Measurements from ENCODE around the gene MRS2. TPM values are rescaled to one million over a fixed set of nuclear protein-coding genes. Genes with fewer than 3 reads are reported as not detected.

The MRS2 gene
- polyA plus RNA-seq, 1 of the 3 experiments (the other 2 are of a cell fraction), result 9.4 TPM

DNA sequence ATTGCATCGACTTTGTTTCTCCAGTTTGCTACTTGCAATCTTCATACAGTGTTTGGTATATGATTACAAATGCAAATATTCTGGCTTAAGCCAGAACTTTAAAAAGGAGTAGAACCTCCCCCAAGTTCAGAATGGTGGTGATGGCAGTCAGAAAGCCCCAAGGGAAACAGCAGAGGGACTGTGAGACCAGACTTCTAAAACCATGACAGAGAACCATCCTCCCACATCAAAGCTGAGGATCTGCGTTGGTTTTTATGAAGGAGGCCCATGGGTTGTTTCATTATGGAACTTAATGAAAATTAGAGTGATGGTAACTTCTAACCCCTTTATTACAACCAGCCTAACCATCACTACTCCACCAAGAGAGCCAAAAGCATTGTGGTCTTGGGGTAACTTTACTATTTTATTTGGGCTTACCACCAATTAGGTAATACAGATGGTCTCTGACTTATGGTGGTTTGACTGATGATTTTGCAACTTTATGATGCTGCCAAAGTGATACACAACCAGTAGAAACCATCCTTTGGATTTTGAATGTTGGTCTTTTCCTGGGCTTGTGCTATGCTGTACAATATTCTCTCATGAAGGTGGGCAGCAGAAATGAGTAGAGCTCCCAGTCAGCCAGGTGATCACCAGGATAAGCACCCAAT, 10.9 kb upstream of the MRS2 start:
- no peaks in the 10 kb centered on the region for H3K79me2 ChIP-seq (ENCODE audit: insufficient read depth)

DNA sequence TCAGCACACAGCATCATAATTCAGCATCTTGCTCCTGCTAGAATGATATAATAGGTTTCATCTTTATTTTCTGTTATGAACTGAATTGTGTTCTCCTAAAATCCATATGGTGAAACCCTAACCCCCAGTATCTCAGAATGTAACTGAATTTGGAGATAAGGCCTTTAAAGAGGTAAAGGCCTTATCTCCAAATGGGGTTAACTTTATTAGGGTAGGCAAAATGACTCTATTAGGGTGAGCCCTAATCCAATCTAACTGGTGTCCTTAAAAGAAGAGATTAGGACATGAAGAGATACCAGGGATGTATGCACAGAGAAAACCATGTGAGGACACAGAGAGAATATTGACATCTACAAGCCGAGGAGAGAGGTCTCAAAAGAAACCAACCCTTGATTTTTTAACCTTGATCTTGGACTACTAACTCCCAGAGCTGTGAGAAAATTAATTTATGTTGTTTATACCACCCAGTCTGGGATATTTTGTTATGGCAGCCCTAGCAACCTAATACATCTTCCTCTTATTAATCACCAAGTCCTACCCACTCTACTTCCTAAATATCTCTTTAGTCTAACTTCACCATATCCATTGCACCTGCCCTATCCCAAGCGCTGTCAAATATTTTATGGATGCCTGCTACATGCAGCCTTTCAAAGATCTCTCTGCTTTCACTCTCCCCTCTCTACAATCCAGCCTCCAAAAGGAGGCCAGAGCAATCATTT, 8.5 kb upstream of the MRS2 start:
- Histone ChIP-seq H3K79me2 (ENCODE audit: insufficient read depth) (no peaks in the 10 kb centered on the region), H3K27ac (ENCODE audit: low read depth in 2 of 2, low read length in 1 of 2) (no peak overlapping the region), H2AFZ (ENCODE audit: low read depth) (no peak overlapping the region), H3K9ac (no peak overlapping the region), H3K27me3 (ENCODE audit: insufficient read depth) (no peaks in the 10 kb centered on the region), H3F3A (replicated peaks; ENCODE audit: insufficient read depth) (no peaks in the 10 kb centered on the region), H3K9me2 (no peaks in the 10 kb centered on the region), H3K4me1 (ENCODE audit: control insufficient read depth in 1 of 2, insufficient read depth in 2 of 2, low read depth in 1 of 2, low read length in 1 of 2) (no peaks in the 10 kb centered on the region), H3K4me3 (ENCODE audit: low read depth in 2 of 2, low read length in 1 of 2) (no peak overlapping the region), H3K4me2 (no peak overlapping the region), H4K20me1 (ENCODE audit: insufficient read depth) (no peaks in the 10 kb centered on the region), H3K36me3 (replicated peaks in 1 of 2; ENCODE audit: control insufficient read depth in 1 of 2, insufficient read depth in 2 of 2, low read length in 1 of 2) (no peaks in the 10 kb centered on the region), H3K9me3 (no peaks in the 10 kb centered on the region)
- POLR2A ChIA-PET, result no interaction called here
- CTCF ChIA-PET, result interaction anchor here (1.2 to 1.4 kb wide), 2 partner anchors 34 to 111 kb away, joined by 3 to 5 read pairs; no protein-coding TSS in a partner anchor
- DNase-seq, result peak; percentile 50
- 42% methylated on average over 2 of the region's 2 CpGs for WGBS (ENCODE audit: low lambda C conversion rate)
- TF ChIP-seq NRF1 (IDR thresholded peaks at IDR 0.05; ENCODE audit: low read depth, low read length) (no peak), FOSL2 (IDR thresholded peaks at IDR 0.05; ENCODE audit: borderline replicate concordance, low read depth) (no peak), GABPA (IDR thresholded peaks at IDR 0.05; ENCODE audit: low read depth) (no peak), POLR2AphosphoS5 (IDR thresholded peaks at IDR 0.05; ENCODE audit: low read depth, low read length) (no peak), GATA2 (CRISPR knock-in tag; IDR thresholded peaks at IDR 0.05) (peak; percentile 98), FOXJ3 (CRISPR knock-in tag; IDR thresholded peaks at IDR 0.05) (peak; percentile 69), ELF1 (IDR thresholded peaks at IDR 0.05) (no peak), FOXM1 (IDR thresholded peaks at IDR 0.05; ENCODE audit: low read depth) (no peak), RCOR1 (IDR thresholded peaks at IDR 0.05; ENCODE audit: low read length) (peak; percentile 98), EP300 (IDR thresholded peaks at IDR 0.05; ENCODE audit: borderline replicate concordance in 1 of 2, low read depth in 1 of 2, low read length in 1 of 2) (peak in 1 of 2 experiments; percentile 91; a peak in 2 of 4 replicates), EZH2phosphoT487 (IDR thresholded peaks at IDR 0.05; ENCODE audit: borderline replicate concordance, low read depth) (no peak), MXI1 (IDR thresholded peaks at IDR 0.05; ENCODE audit: low read depth, low read length) (peak; percentile 54; the same call in 1 of the 2 replicates)

More for the DNA sequence above, 10.9 kb upstream of the MRS2 start:
- Histone ChIP-seq H3K9ac (no peak overlapping the region), H2AFZ (ENCODE audit: low read depth) (no peak overlapping the region), H4K20me1 (ENCODE audit: insufficient read depth) (no peaks in the 10 kb centered on the region), H3K4me1 (ENCODE audit: control insufficient read depth in 1 of 2, insufficient read depth in 2 of 2, low read depth in 1 of 2, low read length in 1 of 2) (no peaks in the 10 kb centered on the region), H3K4me2 (no peak overlapping the region), H3K9me2 (no peaks in the 10 kb centered on the region), H3K36me3 (replicated peaks in 1 of 2; ENCODE audit: control insufficient read depth in 1 of 2, insufficient read depth in 2 of 2, low read length in 1 of 2) (no peaks in the 10 kb centered on the region), H3K4me3 (ENCODE audit: low read depth in 2 of 2, low read length in 1 of 2) (no peak overlapping the region), H3F3A (replicated peaks; ENCODE audit: insufficient read depth) (no peaks in the 10 kb centered on the region), H3K9me3 (no peaks in the 10 kb centered on the region), H3K27ac (ENCODE audit: low read depth in 2 of 2, low read length in 1 of 2) (no peak overlapping the region), H3K27me3 (ENCODE audit: insufficient read depth) (no peaks in the 10 kb centered on the region)
- ChIA-PET CTCF (interaction anchor here (0.6 to 3.0 kb wide), 6 partner anchors 11 to 110 kb away, joined by 3 to 20 read pairs (median 4); partner anchors contain the start of genes DCDC2 and MRS2), POLR2A (no interaction called here)
- no peak for DNase-seq
- WGBS (ENCODE audit: low lambda C conversion rate), result 39% methylated on average over 2 of the region's 2 CpGs
- TF ChIP-seq, protein P1, sequence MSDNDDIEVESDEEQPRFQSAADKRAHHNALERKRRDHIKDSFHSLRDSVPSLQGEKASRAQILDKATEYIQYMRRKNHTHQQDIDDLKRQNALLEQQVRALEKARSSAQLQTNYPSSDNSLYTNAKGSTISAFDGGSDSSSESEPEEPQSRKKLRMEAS (IDR thresholded peaks at IDR 0.05; ENCODE audit: low read depth), result no peak
- no peak for TF ChIP-seq NRF1 (IDR thresholded peaks at IDR 0.05; ENCODE audit: low read depth, low read length)
- no peak for TF ChIP-seq FOXJ3 (CRISPR knock-in tag; IDR thresholded peaks at IDR 0.05)
- no peak for TF ChIP-seq GABPA (IDR thresholded peaks at IDR 0.05; ENCODE audit: low read depth)
- TF ChIP-seq GATA2 (CRISPR knock-in tag; IDR thresholded peaks at IDR 0.05), result no peak
- TF ChIP-seq SMC3 (IDR thresholded peaks at IDR 0.05; ENCODE audit: low read depth, low read length), result no peak
- TF ChIP-seq MXI1 (IDR thresholded peaks at IDR 0.05; ENCODE audit: low read depth, low read length), result no peak
- TF ChIP-seq, protein P2, sequence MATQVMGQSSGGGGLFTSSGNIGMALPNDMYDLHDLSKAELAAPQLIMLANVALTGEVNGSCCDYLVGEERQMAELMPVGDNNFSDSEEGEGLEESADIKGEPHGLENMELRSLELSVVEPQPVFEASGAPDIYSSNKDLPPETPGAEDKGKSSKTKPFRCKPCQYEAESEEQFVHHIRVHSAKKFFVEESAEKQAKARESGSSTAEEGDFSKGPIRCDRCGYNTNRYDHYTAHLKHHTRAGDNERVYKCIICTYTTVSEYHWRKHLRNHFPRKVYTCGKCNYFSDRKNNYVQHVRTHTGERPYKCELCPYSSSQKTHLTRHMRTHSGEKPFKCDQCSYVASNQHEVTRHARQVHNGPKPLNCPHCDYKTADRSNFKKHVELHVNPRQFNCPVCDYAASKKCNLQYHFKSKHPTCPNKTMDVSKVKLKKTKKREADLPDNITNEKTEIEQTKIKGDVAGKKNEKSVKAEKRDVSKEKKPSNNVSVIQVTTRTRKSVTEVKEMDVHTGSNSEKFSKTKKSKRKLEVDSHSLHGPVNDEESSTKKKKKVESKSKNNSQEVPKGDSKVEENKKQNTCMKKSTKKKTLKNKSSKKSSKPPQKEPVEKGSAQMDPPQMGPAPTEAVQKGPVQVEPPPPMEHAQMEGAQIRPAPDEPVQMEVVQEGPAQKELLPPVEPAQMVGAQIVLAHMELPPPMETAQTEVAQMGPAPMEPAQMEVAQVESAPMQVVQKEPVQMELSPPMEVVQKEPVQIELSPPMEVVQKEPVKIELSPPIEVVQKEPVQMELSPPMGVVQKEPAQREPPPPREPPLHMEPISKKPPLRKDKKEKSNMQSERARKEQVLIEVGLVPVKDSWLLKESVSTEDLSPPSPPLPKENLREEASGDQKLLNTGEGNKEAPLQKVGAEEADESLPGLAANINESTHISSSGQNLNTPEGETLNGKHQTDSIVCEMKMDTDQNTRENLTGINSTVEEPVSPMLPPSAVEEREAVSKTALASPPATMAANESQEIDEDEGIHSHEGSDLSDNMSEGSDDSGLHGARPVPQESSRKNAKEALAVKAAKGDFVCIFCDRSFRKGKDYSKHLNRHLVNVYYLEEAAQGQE (IDR thresholded peaks at IDR 0.05; ENCODE audit: low read depth, low read length), result no peak
- TF ChIP-seq, protein P3, sequence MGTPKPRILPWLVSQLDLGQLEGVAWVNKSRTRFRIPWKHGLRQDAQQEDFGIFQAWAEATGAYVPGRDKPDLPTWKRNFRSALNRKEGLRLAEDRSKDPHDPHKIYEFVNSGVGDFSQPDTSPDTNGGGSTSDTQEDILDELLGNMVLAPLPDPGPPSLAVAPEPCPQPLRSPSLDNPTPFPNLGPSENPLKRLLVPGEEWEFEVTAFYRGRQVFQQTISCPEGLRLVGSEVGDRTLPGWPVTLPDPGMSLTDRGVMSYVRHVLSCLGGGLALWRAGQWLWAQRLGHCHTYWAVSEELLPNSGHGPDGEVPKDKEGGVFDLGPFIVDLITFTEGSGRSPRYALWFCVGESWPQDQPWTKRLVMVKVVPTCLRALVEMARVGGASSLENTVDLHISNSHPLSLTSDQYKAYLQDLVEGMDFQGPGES (IDR thresholded peaks at IDR 0.05; ENCODE audit: low read depth, low read length), result no peak
- no peak for TF ChIP-seq EP300 (IDR thresholded peaks at IDR 0.05; ENCODE audit: borderline replicate concordance in 1 of 2, low read depth in 1 of 2, low read length in 1 of 2)

All from SK-N-SH (cell line).